H1 (cell line): ENCODE data around the gene PRR35. TPM values are rescaled to one million over a fixed set of nuclear protein-coding genes. Genes with fewer than 3 reads are reported as not detected.

ENCODE experiments used
- CTCF ChIA-PET: fragments of 300-600 bp; sonication (Branson Sonifier 250); formaldehyde crosslinking; loops from one replicate; lab custom pipeline; 2021; ENCODE audit not compliant: partially characterized antibody; lab: Charles Lee
- POLR2A ChIA-PET: fragments of 300-600 bp; sonication (Branson Sonifier 250); formaldehyde crosslinking; loops from one replicate; lab custom pipeline; 2021; ENCODE audit warnings: inconsistent platforms; ENCODE audit not compliant: partially characterized antibody; lab: Charles Lee
- DNase-seq, 2 experiments: peaks; one replicate each; pipeline versions ENCODE4 v3.0.0 to v3.0.0-alpha.2; 2010 to 2022; ENCODE audit warnings: low spot score in 2 of 2, low read depth in 1 of 2, mixed read lengths in 1 of 2
- FAIRE-seq: peaks from 2 replicates; lab custom pipeline; 2011; peaks lifted over from hg19 to GRCh38; lab: Jason Lieb, UNC
- H2AFZ ChIP-seq: 2 replicates; pipeline ENCODE4 v1.8.1; 2012; ENCODE audit warnings: low read length, inconsistent platforms
- H2AK5ac ChIP-seq: 2 replicates; pipeline ENCODE4 v1.6.1; 2013; ENCODE audit warnings: low read depth, low read length
- H2BK120ac ChIP-seq: replicated peaks from 2 replicates; pipeline ENCODE3; 2013; ENCODE audit warnings: low read depth, low read length, inconsistent platforms
- H2BK12ac ChIP-seq: 2 replicates; pipeline ENCODE4 v1.6.1; 2013; ENCODE audit warnings: low read depth, low read length
- H2BK15ac ChIP-seq: 2 replicates; pipeline ENCODE4 v1.6.1; 2013; ENCODE audit warnings: low read length
- H2BK20ac ChIP-seq: 2 replicates; pipeline ENCODE4 v1.6.1; 2013; ENCODE audit warnings: low read length
- H2BK5ac ChIP-seq: 2 replicates; pipeline ENCODE4 v1.6.1; 2013; ENCODE audit warnings: low read depth, low read length
- H3K14ac ChIP-seq: 2 replicates; pipeline ENCODE4 v1.6.1; 2013; ENCODE audit warnings: inconsistent platforms; ENCODE audit not compliant: insufficient read length
- H3K18ac ChIP-seq: 2 replicates; pipeline ENCODE4 v1.6.1; 2013; ENCODE audit warnings: low read length; ENCODE audit errors: extremely low read depth
- H3K23ac ChIP-seq: 2 replicates; pipeline ENCODE4 v1.6.1; 2013; ENCODE audit warnings: inconsistent platforms; ENCODE audit not compliant: insufficient read length
- H3K23me2 ChIP-seq: 2 replicates; pipeline ENCODE4 v1.6.1; 2013; ENCODE audit warnings: low read depth, low read length
- H3K27ac ChIP-seq: 2 replicates; pipeline ENCODE4 v1.6.1; 2011; ENCODE audit warnings: low read depth, low read length, inconsistent platforms
- H3K27me3 ChIP-seq, 4 experiments: replicated peaks in 1 of 4; 1 replicate in 1 of 4; 2 replicates in 3 of 4; pipeline versions ENCODE4 v1.6.1 to v1.8.1; 2011 to 2013; ENCODE audit warnings: low read length in 3 of 4, mild to moderate bottlenecking in 3 of 4, inconsistent platforms in 2 of 4, mixed read lengths in 2 of 4, moderate library complexity in 1 of 4; ENCODE audit not compliant: control insufficient read depth in 3 of 4, insufficient read depth in 3 of 4; ENCODE audit errors: extremely low read depth in 1 of 4
- H3K36me3 ChIP-seq, 4 experiments: 2 replicates each; pipeline versions ENCODE4 v1.6.1 to v1.8.1; 2011 to 2013; ENCODE audit warnings: mild to moderate bottlenecking in 4 of 4, low read length in 3 of 4, moderate library complexity in 2 of 4, control low read depth in 1 of 4, inconsistent platforms in 1 of 4; ENCODE audit not compliant: insufficient read depth in 4 of 4, control insufficient read depth in 2 of 4
- H3K4ac ChIP-seq: replicated peaks from 2 replicates; pipeline ENCODE3; 2013; ENCODE audit warnings: low read length, low read depth, mixed read lengths, inconsistent platforms; ENCODE audit not compliant: insufficient read length
- H3K4me1 ChIP-seq, 4 experiments: replicated peaks in 1 of 4; 1 replicate in 1 of 4; 2 replicates in 3 of 4; pipeline versions ENCODE4 v1.6.1 to v1.8.1; 2011 to 2013; ENCODE audit warnings: low read length in 3 of 4, inconsistent platforms in 2 of 4, mixed read lengths in 1 of 4; ENCODE audit not compliant: insufficient read depth in 4 of 4, control insufficient read depth in 3 of 4
- H3K4me2 ChIP-seq, 2 experiments: 2 replicates each; pipeline versions ENCODE4 v1.6.1 to v1.8.1; 2011 to 2013; ENCODE audit warnings: low read depth in 2 of 2, low read length in 2 of 2, control low read depth in 1 of 2, inconsistent platforms in 1 of 2, mild to moderate bottlenecking in 1 of 2; ENCODE audit not compliant: insufficient read depth in 1 of 2
- H3K4me3 ChIP-seq, 4 experiments: fragments of 200-600, 300-600 bp in 1 of 4; sonication (generic), shearing (Covaris generic), sonication (Bioruptor Twin) in 1 of 4; 2 replicates each; pipeline versions ENCODE4 v1.5.1 to v1.8.1; 2011 to 2016; ENCODE audit warnings: low read length in 4 of 4, low read depth in 3 of 4, control low read depth in 2 of 4, inconsistent platforms in 2 of 4, mild to moderate bottlenecking in 2 of 4, mixed read lengths in 1 of 4, moderate library complexity in 1 of 4; ENCODE audit not compliant: insufficient read depth in 2 of 4; ENCODE audit errors: extremely low read depth in 1 of 4
- H3K56ac ChIP-seq: replicated peaks from 2 replicates; pipeline ENCODE3; 2013; ENCODE audit warnings: low read depth, mild to moderate bottlenecking, mixed read lengths, low read length, inconsistent platforms; ENCODE audit not compliant: insufficient read length
- H3K79me1 ChIP-seq: 2 replicates; pipeline ENCODE4 v1.6.1; 2013; ENCODE audit warnings: low read depth, low read length, control low read depth
- H3K79me2 ChIP-seq, 2 experiments: 2 replicates each; pipeline versions ENCODE4 v1.6.1 to v1.8.1; 2012 to 2013; ENCODE audit warnings: low read length in 2 of 2, mild to moderate bottlenecking in 2 of 2, inconsistent platforms in 1 of 2; ENCODE audit not compliant: insufficient read depth in 2 of 2, control insufficient read depth in 1 of 2
- H3K9ac ChIP-seq, 4 experiments: replicated peaks in 1 of 4; 1 replicate in 1 of 4; 2 replicates in 3 of 4; pipeline versions ENCODE4 v1.6.1 to v1.8.1; 2011 to 2013; ENCODE audit warnings: low read depth in 3 of 4, low read length in 3 of 4, control low read depth in 2 of 4, mild to moderate bottlenecking in 2 of 4, moderate library complexity in 2 of 4, inconsistent platforms in 1 of 4; ENCODE audit errors: extremely low read depth in 1 of 4
- H3K9me3 ChIP-seq, 2 experiments: 2 replicates each; pipeline versions ENCODE4 v1.6.1 to v1.8.1; 2012 to 2013; ENCODE audit warnings: mild to moderate bottlenecking in 2 of 2, moderate library complexity in 2 of 2, control low read depth in 1 of 2, inconsistent platforms in 1 of 2, low read depth in 1 of 2, low read length in 1 of 2, mixed read lengths in 1 of 2; ENCODE audit not compliant: insufficient read depth in 2 of 2
- H4K20me1 ChIP-seq, 2 experiments: replicated peaks in 1 of 2; 2 replicates each; pipeline versions ENCODE3 to v1.8.1; 2011 to 2013; ENCODE audit warnings: inconsistent platforms in 2 of 2, low read length in 2 of 2, mild to moderate bottlenecking in 1 of 2; ENCODE audit not compliant: insufficient read depth in 2 of 2, control insufficient read depth in 1 of 2
- H4K5ac ChIP-seq: 2 replicates; pipeline ENCODE4 v1.6.1; 2013; ENCODE audit warnings: low read length, low read depth, mixed read lengths, inconsistent platforms; ENCODE audit not compliant: insufficient read length
- H4K8ac ChIP-seq: 2 replicates; pipeline ENCODE4 v1.8.0; 2013; ENCODE audit warnings: mild to moderate bottlenecking, moderate library complexity, low read length, inconsistent platforms; ENCODE audit not compliant: insufficient read depth; ENCODE audit errors: extremely low read depth
- H4K91ac ChIP-seq: replicated peaks from 2 replicates; pipeline ENCODE3; 2013; ENCODE audit warnings: low read length, mixed read lengths, inconsistent platforms; ENCODE audit not compliant: insufficient read length
- CTCF ChIP-seq, 3 experiments: IDR thresholded peaks; 1 replicate in 2 of 3; 2 replicates in 1 of 3; pipeline versions ENCODE4 v1.5.1 to v1.6.1; 2011; ENCODE audit warnings: low read length in 3 of 3, mild to moderate bottlenecking in 3 of 3, inconsistent platforms in 2 of 3, low read depth in 1 of 3, moderate library complexity in 1 of 3; ENCODE audit not compliant: insufficient read depth in 1 of 3; ENCODE audit errors: control extremely low read depth in 1 of 3
- EGR1 ChIP-seq: IDR thresholded peaks from 2 replicates; pipeline ENCODE4 v1.6.1; 2011; ENCODE audit warnings: low read depth, low read length, borderline replicate concordance
- RAD21 ChIP-seq, 2 experiments: IDR thresholded peaks in 1 of 2; conservative IDR thresholded peaks in 1 of 2; 2 replicates each; pipeline ENCODE4 v1.6.1; 2011; ENCODE audit warnings: low read depth in 2 of 2, low read length in 2 of 2, improper control_type of control experiment in 1 of 2, inconsistent platforms in 1 of 2, mild to moderate bottlenecking in 1 of 2, moderate library complexity in 1 of 2
- RXRA ChIP-seq: IDR thresholded peaks from 2 replicates; pipeline ENCODE4 v1.6.1; 2011; ENCODE audit warnings: low read depth, mild to moderate bottlenecking, low read length, moderate library complexity; ENCODE audit not compliant: insufficient read depth
- WGBS, 2 experiments: shearing (Covaris generic) in 1 of 2; methylation state at CpG; one replicate each; pipeline versions ENCODE4 v1.1.6 to v1.1.7; 2013 to 2015; ENCODE audit warnings: low lambda C conversion rate in 2 of 2, mixed read lengths in 2 of 2, inconsistent platforms in 1 of 2, low coverage in 1 of 2, missing lambda C conversion rate in 1 of 2; ENCODE audit not compliant: insufficient replicate concordance in 2 of 2, insufficient coverage in 1 of 2, insufficient read length in 1 of 2; ENCODE audit errors: extremely low coverage in 1 of 2, missing lambda C conversion rate in 1 of 2; 5-methylcytosine and 5-hydroxymethylcytosine counted together
- polyA plus RNA-seq, 7 experiments: library from polyadenylated mRNA; depleted of rRNA in 3 of 7; stranded (reverse) in 5 of 7; unstranded in 2 of 7; fragments of >200 nt in 5 of 7; fragments of 200-250 nt in 2 of 7; gene quantifications; 1 replicate in 5 of 7; 2 replicates in 1 of 7; 4 replicates in 1 of 7; pipeline versions ENCODE4 v1.2.1 to v1.2.3, GENCODE V29; 2011 to 2013; ENCODE audit warnings: missing spikeins in 2 of 7, mixed read lengths in 2 of 7
- total RNA-seq: library from RNA; stranded (reverse); fragmentation: NEBNext Ultra II Directional; extraction: Animal tissue kit (Norgen Biotek cat#: 25700); gene quantifications from 2 replicates; pipeline ENCODE4 v1.2.1, GENCODE V29; 2021

The PRR35 gene
- total and polyA plus RNA-seq, 2 of the 8 experiments (the other 6 are each of a cell fraction or from before 2014, with no cell fraction given), result 0.38 to 0.50 TPM

- Histone ChIP-seq H2BK5ac (no peak overlapping the region; the same call in 1 of the 2 replicates), H3K4me1 (no peaks in the 10 kb centered on the region), H3K23ac (no peak overlapping the region), H3K9ac (no peak overlapping the region), H3K4ac (no peak overlapping the region), H4K5ac (no peak overlapping the region), H3K23me2 (no peaks in the 10 kb centered on the region), H3K18ac (no peak overlapping the region), H3K14ac (no peak overlapping the region), H4K8ac (peak overlapping the region; percentile 51; the same call in 1 of the 2 replicates), H3K4me3 (no peak overlapping the region), H3K56ac (no peak overlapping the region), H3K79me2 (peaks cover 0 to 13% of the 10 kb centered on the region in 2 experiments; a peak in 1 of 4 replicates), H2BK20ac (no peak overlapping the region), H3K9me3 (no peaks in the 10 kb centered on the region; a peak in 1 of 4 replicates), H2BK120ac (no peak overlapping the region), H3K27me3 (no peaks in the 10 kb centered on the region), H3K4me2 (no peak overlapping the region), H3K79me1 (0 out of 2 replicates have a peak, but pooled peaks cover 2% of the 10 kb centered on the region), H2AFZ (no peak overlapping the region), H3K27ac (no peak overlapping the region), H2BK15ac (no peak overlapping the region), H4K91ac (no peak overlapping the region), H2AK5ac (no peak overlapping the region), H4K20me1 (peaks cover 2 to 12% of the 10 kb centered on the region in 2 experiments), H3K36me3 (peaks cover 0 to 26% (median under 1%) of the 10 kb centered on the region in 4 experiments; a peak in 2 of 8 replicates), H2BK12ac (no peak overlapping the region)
- DNase-seq (peak in 1 of 2 experiments; percentile 83), FAIRE-seq (no peak)
- POLR2A ChIA-PET, result interaction anchor here (1.1 to 1.7 kb wide), 5 partner anchors 8 to 41 kb away, joined by 3 to 6 read pairs (median 4); partner anchors contain the start of gene CAPN15
- WGBS, 2 experiments, result 92% methylated on average over 51 of the region's 60 CpGs; no CpG with 5 or more reads in 1 of the 2 experiments
- TF ChIP-seq CTCF (IDR thresholded peaks at IDR 0.05; ENCODE audit: control extremely low read depth in 1 of 3, insufficient read depth in 1 of 3, low read depth in 1 of 3, low read length in 3 of 3) (peak; percentile 48 to 68 (median 58)), EGR1 (peak; percentile 62; the same call in 1 of the 2 replicates), RXRA (no peak), RAD21 (IDR thresholded peaks at IDR 0.05 in 1 of 2, conservative IDR thresholded peaks at IDR 0.05 in 1 of 2; ENCODE audit: low read depth in 2 of 2, low read length in 2 of 2) (peak; percentile 42 to 49)
- CTCF ChIA-PET, result interaction anchor here (0.7 to 2.6 kb wide), 14 partner anchors 10 to 172 kb away, joined by 3 to 10 read pairs (median 3); no protein-coding TSS in a partner anchor
These were observed 13.1 kb upstream of the PRR35 start for GRCh38 chr16:546909-547770.
